ENCODE measurements around the gene ELF1.
"Not testable (repeated sequence)": the region's sequence is repeated elsewhere in the genome, so short reads cannot be mapped to it uniquely, and the experiment has no call there.

ELF1 gene

DNA sequence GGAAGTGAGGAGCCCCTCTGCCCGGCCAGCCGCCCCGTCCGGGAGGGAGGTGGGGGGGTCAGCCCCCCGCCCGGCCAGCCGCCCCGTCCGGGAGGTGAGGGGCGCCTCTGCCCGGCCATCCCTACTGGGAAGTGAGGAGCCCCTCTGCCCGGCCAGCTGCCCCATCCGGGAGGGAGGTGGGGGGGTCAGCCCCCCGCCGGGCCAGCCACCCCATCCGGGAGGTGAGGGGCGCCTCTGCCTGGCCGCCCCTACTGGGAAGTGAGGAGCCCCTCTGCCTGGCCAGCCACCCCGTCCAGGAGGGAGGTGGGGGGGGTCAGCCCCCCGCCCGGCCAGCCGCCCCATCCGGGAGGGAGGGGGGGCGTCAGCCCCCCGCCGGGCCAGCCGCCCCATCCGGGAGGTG, 118.5 kb downstream of the ELF1 start:
- H2AFZ ChIP-seq (ENCODE audit: low read depth, low read length, severe bottlenecking); H3K4me3 ChIP-seq (ENCODE audit: insufficient read depth, low read length, poor library complexity, severe bottlenecking); H4K20me1 ChIP-seq (ENCODE audit: low read depth, low read length); H3K9me3 ChIP-seq (ENCODE audit: insufficient read depth, low read length); H3F3A ChIP-seq (ENCODE audit: insufficient read depth); H3K36me3 ChIP-seq (ENCODE audit: low read length); H3K9ac ChIP-seq (ENCODE audit: low read length); H3K79me2 ChIP-seq (ENCODE audit: insufficient read depth, low read length); H3K27ac ChIP-seq (ENCODE audit: low read depth, low read length); H3K4me2 ChIP-seq (ENCODE audit: low read depth, low read length, poor library complexity, severe bottlenecking); H3K9me2 ChIP-seq (replicated peaks; ENCODE audit: insufficient read depth, low read length); H3K27me3 ChIP-seq (ENCODE audit: low read length): not testable (repeated sequence)

DNA sequence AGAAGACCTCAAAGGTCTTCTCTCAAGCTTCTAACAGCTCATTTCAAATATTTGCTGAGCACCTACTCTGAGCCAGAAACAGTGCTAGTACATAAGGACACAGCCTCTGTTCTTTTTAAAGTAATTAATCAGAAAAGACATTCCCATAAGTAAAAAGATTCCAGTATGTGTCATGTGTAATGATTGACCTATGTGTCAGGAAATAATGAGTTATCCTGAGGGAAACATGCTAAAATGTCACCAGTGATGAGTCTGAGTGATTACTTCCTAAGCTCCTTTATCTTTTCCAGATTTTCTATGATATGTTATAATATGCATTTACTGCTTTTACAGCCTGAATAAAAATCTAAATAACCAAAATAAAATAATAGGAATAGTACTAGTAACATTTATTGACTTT, 122.1 kb downstream of the ELF1 start:
- Histone ChIP-seq H3F3A (ENCODE audit: insufficient read depth) (no peaks in the 10 kb centered on the region), H3K4me2 (ENCODE audit: low read depth, low read length, poor library complexity, severe bottlenecking) (no peak overlapping the region), H3K9me3 (ENCODE audit: insufficient read depth, low read length) (no peaks in the 10 kb centered on the region), H3K9me2 (replicated peaks; ENCODE audit: insufficient read depth, low read length) (no peaks in the 10 kb centered on the region), H3K79me2 (ENCODE audit: insufficient read depth, low read length) (no peaks in the 10 kb centered on the region), H2AFZ (ENCODE audit: low read depth, low read length, severe bottlenecking) (no peak overlapping the region), H3K27ac (ENCODE audit: low read depth, low read length) (no peak overlapping the region), H4K20me1 (ENCODE audit: low read depth, low read length) (no peaks in the 10 kb centered on the region), H3K27me3 (ENCODE audit: low read length) (no peaks in the 10 kb centered on the region), H3K9ac (ENCODE audit: low read length) (no peak overlapping the region), H3K4me3 (ENCODE audit: insufficient read depth, low read length, poor library complexity, severe bottlenecking) (no peak overlapping the region), H3K36me3 (ENCODE audit: low read length) (no peaks in the 10 kb centered on the region)
- TF ChIP-seq EZH2phosphoT487 (conservative IDR thresholded peaks at IDR 0.05; ENCODE audit: low read length): no peak
- TF ChIP-seq, protein P1, sequence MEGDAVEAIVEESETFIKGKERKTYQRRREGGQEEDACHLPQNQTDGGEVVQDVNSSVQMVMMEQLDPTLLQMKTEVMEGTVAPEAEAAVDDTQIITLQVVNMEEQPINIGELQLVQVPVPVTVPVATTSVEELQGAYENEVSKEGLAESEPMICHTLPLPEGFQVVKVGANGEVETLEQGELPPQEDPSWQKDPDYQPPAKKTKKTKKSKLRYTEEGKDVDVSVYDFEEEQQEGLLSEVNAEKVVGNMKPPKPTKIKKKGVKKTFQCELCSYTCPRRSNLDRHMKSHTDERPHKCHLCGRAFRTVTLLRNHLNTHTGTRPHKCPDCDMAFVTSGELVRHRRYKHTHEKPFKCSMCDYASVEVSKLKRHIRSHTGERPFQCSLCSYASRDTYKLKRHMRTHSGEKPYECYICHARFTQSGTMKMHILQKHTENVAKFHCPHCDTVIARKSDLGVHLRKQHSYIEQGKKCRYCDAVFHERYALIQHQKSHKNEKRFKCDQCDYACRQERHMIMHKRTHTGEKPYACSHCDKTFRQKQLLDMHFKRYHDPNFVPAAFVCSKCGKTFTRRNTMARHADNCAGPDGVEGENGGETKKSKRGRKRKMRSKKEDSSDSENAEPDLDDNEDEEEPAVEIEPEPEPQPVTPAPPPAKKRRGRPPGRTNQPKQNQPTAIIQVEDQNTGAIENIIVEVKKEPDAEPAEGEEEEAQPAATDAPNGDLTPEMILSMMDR (IDR thresholded peaks at IDR 0.05; ENCODE audit: insufficient read depth, low read length, poor library complexity, severe bottlenecking): no peak

DNA sequence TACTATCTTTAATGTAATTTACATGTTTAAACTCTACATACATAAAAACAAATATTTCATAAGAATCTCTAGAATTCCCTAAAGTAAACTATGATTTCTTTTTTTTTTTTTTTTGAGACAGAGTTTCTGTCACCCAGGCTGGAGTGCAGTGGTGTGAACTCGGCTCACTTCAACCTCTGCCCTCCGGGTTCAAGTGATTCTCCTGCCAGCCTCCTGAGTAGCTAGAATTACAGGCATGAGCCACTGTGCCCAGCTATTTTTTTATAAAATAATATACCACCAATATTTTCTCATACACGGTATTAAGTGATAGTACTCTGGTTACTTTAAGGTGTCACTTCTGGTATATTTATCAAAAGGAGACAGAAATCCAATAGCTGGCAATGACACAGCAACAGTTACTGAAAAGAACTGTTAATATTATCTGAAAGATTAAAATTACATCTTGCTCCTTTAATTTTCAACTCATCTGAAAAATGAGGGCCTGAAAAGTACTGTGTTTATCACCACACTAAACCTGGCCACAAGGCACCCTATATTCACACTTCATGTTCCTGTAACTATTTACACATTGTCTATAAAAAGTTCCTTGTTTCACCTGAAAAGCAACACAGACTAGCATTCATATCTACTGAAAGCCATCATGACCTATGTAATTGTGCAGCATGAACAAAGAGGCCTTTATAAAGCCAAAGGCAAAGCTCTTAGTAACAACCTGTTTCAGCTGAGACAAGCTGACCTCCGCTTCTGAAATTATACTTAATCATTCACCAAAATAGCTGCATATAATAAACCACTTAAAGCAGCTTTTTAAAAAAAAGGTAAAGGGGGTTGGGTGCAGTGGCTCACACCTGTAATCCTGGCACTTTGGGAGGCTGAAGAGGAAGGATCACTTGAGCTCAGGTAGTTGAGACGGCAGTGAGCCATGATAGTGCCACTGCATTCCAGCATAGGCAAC, 123.6 kb downstream of the ELF1 start:
- Histone ChIP-seq H3K27ac (ENCODE audit: low read depth, low read length) (no peak overlapping the region), H4K20me1 (ENCODE audit: low read depth, low read length) (no peaks in the 10 kb centered on the region), H2AFZ (ENCODE audit: low read depth, low read length, severe bottlenecking) (no peak overlapping the region), H3K9me2 (replicated peaks; ENCODE audit: insufficient read depth, low read length) (no peaks in the 10 kb centered on the region), H3K4me2 (ENCODE audit: low read depth, low read length, poor library complexity, severe bottlenecking) (no peak overlapping the region), H3K27me3 (ENCODE audit: low read length) (no peaks in the 10 kb centered on the region), H3F3A (ENCODE audit: insufficient read depth) (no peaks in the 10 kb centered on the region), H3K4me3 (ENCODE audit: insufficient read depth, low read length, poor library complexity, severe bottlenecking) (no peak overlapping the region), H3K9ac (ENCODE audit: low read length) (no peak overlapping the region), H3K9me3 (ENCODE audit: insufficient read depth, low read length) (no peaks in the 10 kb centered on the region), H3K36me3 (ENCODE audit: low read length) (no peaks in the 10 kb centered on the region), H3K79me2 (ENCODE audit: insufficient read depth, low read length) (no peaks in the 10 kb centered on the region)
- TF ChIP-seq, protein P1 (IDR thresholded peaks at IDR 0.05; ENCODE audit: insufficient read depth, low read length, poor library complexity, severe bottlenecking): no peak
- no peak for TF ChIP-seq EZH2phosphoT487 (conservative IDR thresholded peaks at IDR 0.05; ENCODE audit: low read length)

DNA sequence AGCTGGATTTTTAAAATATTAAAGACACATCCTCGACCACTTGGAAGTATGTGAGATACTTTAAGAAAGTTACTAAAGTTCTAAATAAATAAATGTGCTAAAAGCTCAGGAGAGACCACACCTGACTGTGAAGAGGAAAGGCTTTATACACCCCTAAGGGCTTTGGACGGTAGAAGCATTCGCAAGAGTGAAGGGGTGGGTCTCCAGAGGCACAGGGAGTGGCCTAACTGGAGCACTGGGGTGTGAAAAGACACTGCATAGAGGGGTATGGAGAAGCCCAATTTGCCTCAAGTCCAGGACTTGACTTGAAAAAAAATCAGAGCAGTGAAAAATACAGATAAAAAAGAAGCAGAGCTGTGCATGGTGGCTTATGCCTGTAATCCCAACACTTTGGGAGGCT, 125.5 kb downstream of the ELF1 start:
- not testable (repeated sequence) for H4K20me1 ChIP-seq (ENCODE audit: low read depth, low read length); H2AFZ ChIP-seq (ENCODE audit: low read depth, low read length, severe bottlenecking); H3K4me3 ChIP-seq (ENCODE audit: insufficient read depth, low read length, poor library complexity, severe bottlenecking); H3K27ac ChIP-seq (ENCODE audit: low read depth, low read length); H3K9ac ChIP-seq (ENCODE audit: low read length); H3K9me2 ChIP-seq (replicated peaks; ENCODE audit: insufficient read depth, low read length); H3K79me2 ChIP-seq (ENCODE audit: insufficient read depth, low read length); H3K27me3 ChIP-seq (ENCODE audit: low read length); H3K9me3 ChIP-seq (ENCODE audit: insufficient read depth, low read length); H3F3A ChIP-seq (ENCODE audit: insufficient read depth); H3K36me3 ChIP-seq (ENCODE audit: low read length); H3K4me2 ChIP-seq (ENCODE audit: low read depth, low read length, poor library complexity, severe bottlenecking)

Data from SU-DHL-6 (cell line).